Sigmoid colon (tissue), 4 donors: ENCODE measurements around the gene SHF.

Source experiments
- POLR2AphosphoS5 ChIP-seq, 4 donors: sonication (generic); formaldehyde crosslinking; IDR thresholded peaks; one replicate each; pipeline ENCODE4 v1.6.1; 2017; ENCODE audit warnings: antibody characterized with exemption in 4 of 4
- TF ChIP-seq, protein P1 (sequence below), 4 experiments: fragments of 450-650 bp in 3 of 4; fragments of 200-600 bp in 1 of 4; IDR thresholded peaks; one replicate each; pipeline ENCODE4 v1.5.1; 2016 to 2019; ENCODE audit warnings: antibody characterized with exemption in 4 of 4, mild to moderate bottlenecking in 3 of 4, moderate library complexity in 2 of 4

DNA sequence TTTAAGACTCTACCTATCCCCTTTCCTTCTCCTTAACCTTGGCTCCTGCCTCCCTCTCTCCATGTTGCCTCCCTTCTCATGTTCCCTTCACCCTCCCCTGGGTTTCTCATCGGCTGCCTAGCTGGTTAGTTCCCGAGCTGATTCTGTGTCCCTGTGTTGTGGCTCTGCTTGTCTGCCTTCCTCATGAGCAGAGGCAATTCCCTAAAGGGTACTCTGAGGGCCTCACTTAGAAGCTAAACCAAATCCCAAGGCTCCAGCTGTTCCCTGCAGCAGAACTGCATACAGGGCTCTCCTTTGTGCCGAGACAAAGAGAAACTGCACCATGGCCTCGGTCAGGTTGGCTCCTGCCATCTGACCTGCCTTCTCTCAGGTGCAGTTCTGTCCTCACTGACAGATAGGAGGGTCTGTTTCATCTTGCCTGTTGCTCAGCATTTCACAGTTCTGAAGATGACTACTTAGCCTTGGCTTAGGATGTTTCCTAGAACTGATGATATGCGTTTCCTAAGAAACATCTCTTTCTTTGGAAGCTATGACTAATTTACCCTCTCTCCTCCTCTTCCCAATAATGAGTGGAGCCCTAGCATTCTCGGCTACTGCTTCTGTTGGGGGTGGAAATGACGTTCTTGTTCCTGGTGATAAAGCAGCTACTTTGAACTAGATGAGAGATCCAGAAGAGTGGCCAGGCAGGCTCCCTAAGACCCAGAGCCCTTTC, 30.9 kb downstream of the SHF start:
- TF ChIP-seq, protein P1, sequence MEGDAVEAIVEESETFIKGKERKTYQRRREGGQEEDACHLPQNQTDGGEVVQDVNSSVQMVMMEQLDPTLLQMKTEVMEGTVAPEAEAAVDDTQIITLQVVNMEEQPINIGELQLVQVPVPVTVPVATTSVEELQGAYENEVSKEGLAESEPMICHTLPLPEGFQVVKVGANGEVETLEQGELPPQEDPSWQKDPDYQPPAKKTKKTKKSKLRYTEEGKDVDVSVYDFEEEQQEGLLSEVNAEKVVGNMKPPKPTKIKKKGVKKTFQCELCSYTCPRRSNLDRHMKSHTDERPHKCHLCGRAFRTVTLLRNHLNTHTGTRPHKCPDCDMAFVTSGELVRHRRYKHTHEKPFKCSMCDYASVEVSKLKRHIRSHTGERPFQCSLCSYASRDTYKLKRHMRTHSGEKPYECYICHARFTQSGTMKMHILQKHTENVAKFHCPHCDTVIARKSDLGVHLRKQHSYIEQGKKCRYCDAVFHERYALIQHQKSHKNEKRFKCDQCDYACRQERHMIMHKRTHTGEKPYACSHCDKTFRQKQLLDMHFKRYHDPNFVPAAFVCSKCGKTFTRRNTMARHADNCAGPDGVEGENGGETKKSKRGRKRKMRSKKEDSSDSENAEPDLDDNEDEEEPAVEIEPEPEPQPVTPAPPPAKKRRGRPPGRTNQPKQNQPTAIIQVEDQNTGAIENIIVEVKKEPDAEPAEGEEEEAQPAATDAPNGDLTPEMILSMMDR (IDR thresholded peaks at IDR 0.05): no peak
- TF ChIP-seq POLR2AphosphoS5 (IDR thresholded peaks at IDR 0.05): no peak
